Thyroid gland (tissue), 4 donors: ENCODE measurements around the gene UTS2R. TPM values are rescaled to one million over a fixed set of nuclear protein-coding genes. Genes with fewer than 3 reads are reported as not detected.

ENCODE experiments used
- DNase-seq, 2 donors: peaks; one replicate each; pipeline ENCODE4 v3.0.0-alpha.2; 2019
- H3K27ac ChIP-seq, 3 donors: fragments of 200-600 bp; sonication (generic); 1 replicate in 2 of 3; 2 replicates in 1 of 3; pipeline ENCODE4 v1.5.1; 2016 to 2019; ENCODE audit warnings: mild to moderate bottlenecking in 1 of 3, moderate library complexity in 1 of 3
- H3K27me3 ChIP-seq: fragments of 200-600 bp; sonication (generic); one replicate; pipeline ENCODE4 v1.5.1; 2019
- H3K36me3 ChIP-seq, 2 donors: fragments of 200-600 bp; sonication (generic); one replicate each; pipeline ENCODE4 v1.5.1; 2016 to 2019
- H3K4me1 ChIP-seq, 2 donors: fragments of 200-600 bp; sonication (generic); one replicate each; pipeline ENCODE4 v1.5.1; 2017 to 2019
- H3K4me3 ChIP-seq, 3 donors: fragments of 200-600 bp; sonication (generic); replicated peaks in 1 of 3; 1 replicate in 2 of 3; 2 replicates in 1 of 3; pipeline ENCODE4 v1.5.1; 2016; ENCODE audit warnings: mild to moderate bottlenecking in 1 of 3
- H3K9me3 ChIP-seq: fragments of 200-600 bp; sonication (generic); one replicate; pipeline ENCODE4 v1.5.1; 2017
- CTCF ChIP-seq, 6 experiments: fragments of 200-600 bp in 3 of 6; fragments of 450-650 bp in 3 of 6; sonication (generic) in 3 of 6; IDR thresholded peaks; one replicate each; pipeline ENCODE4 v1.5.1; 2016 to 2019; ENCODE audit warnings: antibody characterized with exemption in 6 of 6, mild to moderate bottlenecking in 2 of 6, inconsistent platforms in 1 of 6, moderate library complexity in 1 of 6
- POLR2A ChIP-seq, 2 donors: fragments of 450-650 bp; IDR thresholded peaks; one replicate each; pipeline ENCODE4 v1.6.1; 2017; ENCODE audit warnings: antibody characterized with exemption in 2 of 2, mild to moderate bottlenecking in 2 of 2, moderate library complexity in 1 of 2
- WGBS, 2 donors: methylation state at CpG; one replicate each; pipeline ENCODE4 v1.1.5; 2017; 5-methylcytosine and 5-hydroxymethylcytosine counted together
- intact Hi-C: fragments of 100-400 bp; cut with DNase I; formaldehyde crosslinking; loops from one replicate; pipeline ENCODE4 v1.15.1; 2023
- total RNA-seq, 4 donors: library from RNA; depleted of rRNA; stranded (reverse); fragments of >200 nt; gene quantifications; one replicate each; pipeline ENCODE4 v1.2.3, GENCODE V29; 2016

UTS2R gene
- total RNA-seq, 4 donors from 2014 or later = 0.22 to 6.6 (median 3.9) TPM

DNA sequence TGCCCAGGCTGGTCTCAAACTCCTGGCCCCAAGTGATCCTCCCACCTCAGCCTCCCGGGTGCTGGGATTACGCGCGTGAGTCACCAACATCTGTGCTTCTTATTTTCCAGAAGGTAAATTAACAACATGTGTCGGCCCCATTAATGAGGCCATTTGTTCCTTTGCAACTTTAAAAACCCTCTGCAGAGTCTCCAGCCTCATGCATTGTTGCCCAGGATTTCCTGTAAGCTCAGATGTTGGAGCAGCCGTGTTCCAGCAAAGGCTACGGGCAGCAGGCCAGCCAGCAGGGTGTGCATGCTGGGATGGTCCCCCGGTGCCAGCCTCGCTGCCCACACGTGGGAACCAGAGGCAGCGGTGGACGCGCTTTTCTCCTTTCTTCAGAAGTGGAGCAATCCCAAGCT, 27.5 kb downstream of the UTS2R start:
- intact Hi-C loops = no loop called here
- Histone ChIP-seq H3K4me3 (no peak overlapping the region), H3K4me1 (no peaks in the 10 kb centered on the region), H3K27ac (no peak overlapping the region), H3K9me3 (no peaks in the 10 kb centered on the region), H3K27me3 (no peaks in the 10 kb centered on the region), H3K36me3 (peaks cover 0 to 7% of the 10 kb centered on the region in 2 donors)
- 70 to 89% methylated on average over 13 of the region's 13 CpGs for WGBS, 2 donors
- no peak for TF ChIP-seq CTCF (IDR thresholded peaks at IDR 0.05)
- no peak for TF ChIP-seq POLR2A (IDR thresholded peaks at IDR 0.05)
- no peak for DNase-seq

DNA sequence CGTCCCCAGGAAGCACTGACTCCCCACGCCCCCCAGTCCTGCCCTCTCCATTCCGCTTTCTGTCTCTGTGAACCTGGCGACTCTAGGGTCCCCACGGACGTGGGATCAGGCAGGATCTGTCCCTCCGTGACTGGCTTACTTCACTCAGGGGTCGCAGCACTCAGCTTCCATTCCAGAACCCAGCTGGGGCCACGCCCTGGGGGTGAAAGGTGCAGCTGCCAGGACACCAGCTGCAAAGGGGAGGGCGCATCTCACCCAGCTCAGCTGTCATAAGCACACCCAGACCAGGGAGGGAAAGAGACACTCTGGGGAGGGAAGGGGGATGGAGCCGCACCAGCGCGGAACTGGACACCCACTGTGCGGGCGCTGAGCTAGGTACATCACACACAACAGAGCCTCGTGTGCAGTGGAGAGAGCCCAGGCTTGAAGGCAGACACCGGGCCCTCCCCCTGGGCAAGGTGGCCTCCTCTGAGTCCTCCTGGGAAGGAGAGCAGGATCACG, 28.1 kb downstream of the UTS2R start:
- H3K27me3 ChIP-seq = no peaks in the 10 kb centered on the region
- H3K4me3 ChIP-seq = no peak overlapping the region
- no peak for DNase-seq
- WGBS, 2 donors = 89 to 94% methylated on average over 16 to 18 of the region's 18 CpGs
- no peaks in the 10 kb centered on the region for H3K4me1 ChIP-seq
- intact Hi-C loops = no loop called here
- TF ChIP-seq CTCF (IDR thresholded peaks at IDR 0.05) = no peak
- TF ChIP-seq POLR2A (IDR thresholded peaks at IDR 0.05) = no peak
- no peaks in the 10 kb centered on the region for H3K9me3 ChIP-seq
- H3K36me3 ChIP-seq = peaks cover 0 to 7% of the 10 kb centered on the region in 2 donors
- H3K27ac ChIP-seq = no peak overlapping the region

DNA sequence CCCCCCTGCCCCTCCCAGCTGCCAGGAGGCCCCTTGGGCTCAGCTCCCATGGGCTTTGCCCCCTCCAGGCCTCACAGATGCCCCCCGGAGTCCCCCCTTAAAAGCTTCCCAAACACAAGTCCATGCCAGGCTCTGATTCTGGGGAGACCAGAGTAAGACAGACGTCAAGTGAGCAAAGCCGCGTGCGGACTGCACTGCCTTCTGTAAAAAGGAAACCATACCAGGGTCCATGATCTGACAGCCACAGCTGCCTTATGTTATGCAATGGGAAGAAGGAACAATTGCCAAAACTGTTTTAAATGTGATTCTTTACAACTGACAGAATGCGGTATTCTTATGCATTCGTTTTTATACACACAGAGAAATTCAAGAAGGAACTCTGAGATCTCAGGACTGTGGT, 28.6 kb downstream of the UTS2R start:
- Histone ChIP-seq H3K27me3 (no peaks in the 10 kb centered on the region), H3K36me3 (peaks cover 0 to 7% of the 10 kb centered on the region in 2 donors), H3K9me3 (no peaks in the 10 kb centered on the region), H3K27ac (no peak overlapping the region), H3K4me1 (no peaks in the 10 kb centered on the region), H3K4me3 (no peak overlapping the region)
- WGBS, 2 donors = 84 to 91% methylated on average over 7 of the region's 7 CpGs
- no peak for TF ChIP-seq CTCF (IDR thresholded peaks at IDR 0.05)
- TF ChIP-seq POLR2A (IDR thresholded peaks at IDR 0.05) = no peak
- no peak for DNase-seq
- intact Hi-C loops = no loop called here

GRCh38 chr17:82400830-82401229, 29.3 kb downstream of the UTS2R start:
- peaks cover 0 to 7% of the 10 kb centered on the region in 2 donors for H3K36me3 ChIP-seq
- WGBS, 2 donors = 91 to 94% methylated on average over 19 of the region's 19 CpGs

GRCh38 chr17:82402865-82403264, 31.3 kb downstream of the UTS2R start:
- TF ChIP-seq POLR2A (IDR thresholded peaks at IDR 0.05) = no peak
- TF ChIP-seq CTCF (IDR thresholded peaks at IDR 0.05) = no peak
- no peak overlapping the region for H3K27ac ChIP-seq
- H3K27me3 ChIP-seq = no peaks in the 10 kb centered on the region
- DNase-seq = no peak
- 94 to 96% methylated on average over 7 of the region's 7 CpGs for WGBS, 2 donors
- no peak overlapping the region for H3K4me3 ChIP-seq
- intact Hi-C loops = no loop called here
- no peaks in the 10 kb centered on the region for H3K9me3 ChIP-seq
- no peaks in the 10 kb centered on the region for H3K4me1 ChIP-seq
- peaks cover 0 to 7% of the 10 kb centered on the region in 2 donors for H3K36me3 ChIP-seq

More at GRCh38 chr17:82400830-82401229, 29.3 kb downstream of the UTS2R start:
- DNase-seq = no peak
- no peak overlapping the region for H3K27ac ChIP-seq
- H3K9me3 ChIP-seq = no peaks in the 10 kb centered on the region
- no peak overlapping the region for H3K4me3 ChIP-seq
- no peaks in the 10 kb centered on the region for H3K27me3 ChIP-seq
- H3K4me1 ChIP-seq = no peaks in the 10 kb centered on the region
- TF ChIP-seq POLR2A (IDR thresholded peaks at IDR 0.05) = no peak
- no peak for TF ChIP-seq CTCF (IDR thresholded peaks at IDR 0.05)
- intact Hi-C loops = no loop called here
